22Rv1 (cell line): ENCODE data around the gene NFXL1.
"Not testable (repeated sequence)": the region's sequence is repeated elsewhere in the genome, so short reads cannot be mapped to it uniquely, and the experiment has no call there.

Source experiments
- ZFX ChIP-seq: fragments of 450-650 bp; IDR thresholded peaks from 2 replicates; pipeline ENCODE4 v1.6.1; 2017; ENCODE audit warnings: antibody characterized with exemption, borderline replicate concordance
- TF ChIP-seq, protein P1 (sequence below): fragments of 450-650 bp; IDR thresholded peaks from 2 replicates; pipeline ENCODE4 v1.5.1; 2017; ENCODE audit warnings: mild to moderate bottlenecking

DNA sequence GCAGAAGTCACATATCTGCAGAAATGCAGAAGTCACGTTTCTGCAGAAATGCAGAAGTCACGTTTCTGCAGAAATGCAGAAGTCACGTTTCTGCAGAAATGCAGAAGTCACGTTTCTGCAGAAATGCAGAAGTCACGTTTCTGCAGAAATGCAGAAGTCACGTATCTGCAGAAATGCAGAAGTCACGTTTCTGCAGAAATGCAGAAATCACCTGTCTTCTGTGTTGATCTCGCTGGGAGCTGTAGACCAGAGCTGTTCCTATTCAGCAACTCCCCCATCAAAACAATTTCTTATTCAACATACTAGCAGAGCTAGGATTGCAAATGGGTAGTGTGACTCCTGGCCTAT is 8.9 kb upstream of the NFXL1 start:
- TF ChIP-seq, protein P1, sequence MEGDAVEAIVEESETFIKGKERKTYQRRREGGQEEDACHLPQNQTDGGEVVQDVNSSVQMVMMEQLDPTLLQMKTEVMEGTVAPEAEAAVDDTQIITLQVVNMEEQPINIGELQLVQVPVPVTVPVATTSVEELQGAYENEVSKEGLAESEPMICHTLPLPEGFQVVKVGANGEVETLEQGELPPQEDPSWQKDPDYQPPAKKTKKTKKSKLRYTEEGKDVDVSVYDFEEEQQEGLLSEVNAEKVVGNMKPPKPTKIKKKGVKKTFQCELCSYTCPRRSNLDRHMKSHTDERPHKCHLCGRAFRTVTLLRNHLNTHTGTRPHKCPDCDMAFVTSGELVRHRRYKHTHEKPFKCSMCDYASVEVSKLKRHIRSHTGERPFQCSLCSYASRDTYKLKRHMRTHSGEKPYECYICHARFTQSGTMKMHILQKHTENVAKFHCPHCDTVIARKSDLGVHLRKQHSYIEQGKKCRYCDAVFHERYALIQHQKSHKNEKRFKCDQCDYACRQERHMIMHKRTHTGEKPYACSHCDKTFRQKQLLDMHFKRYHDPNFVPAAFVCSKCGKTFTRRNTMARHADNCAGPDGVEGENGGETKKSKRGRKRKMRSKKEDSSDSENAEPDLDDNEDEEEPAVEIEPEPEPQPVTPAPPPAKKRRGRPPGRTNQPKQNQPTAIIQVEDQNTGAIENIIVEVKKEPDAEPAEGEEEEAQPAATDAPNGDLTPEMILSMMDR = not testable (repeated sequence)
- not testable (repeated sequence) for TF ChIP-seq ZFX
